Epithelial cell of prostate (primary cell): ENCODE measurements around the gene ADAMTS16.

Source experiments
- DNase-seq: peaks from one replicate; pipeline ENCODE4 v3.0.0-alpha.2; 2011; ENCODE audit warnings: low read depth, low spot score
- H3K27ac ChIP-seq: fragments of 450-650 bp; 2 replicates; pipeline ENCODE4 v1.5.1; 2017; ENCODE audit warnings: mild to moderate bottlenecking

ADAMTS16 gene

DNA sequence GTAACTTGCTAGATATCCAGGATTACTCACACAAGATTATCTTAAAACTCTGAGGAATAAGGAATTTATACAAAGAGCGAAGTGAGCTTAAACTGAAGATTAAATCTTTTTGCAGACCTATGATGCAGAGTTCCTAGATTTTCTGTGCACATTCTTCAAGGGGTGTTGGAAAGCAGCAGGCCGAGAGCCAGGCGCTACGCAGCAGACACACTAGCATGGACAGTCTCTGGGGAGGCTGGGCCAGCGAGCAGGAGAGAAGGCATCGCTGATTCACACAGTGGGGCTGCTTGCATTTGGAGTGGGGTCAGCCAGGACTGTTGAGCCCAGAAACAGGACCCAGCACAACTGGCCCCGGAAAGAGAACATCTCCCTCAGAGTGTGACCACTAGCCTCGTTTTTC lies 136.3 kb downstream of the ADAMTS16 start:
- H3K27ac ChIP-seq: no peak overlapping the region
- no peak for DNase-seq

- no peak for DNase-seq
- no peak overlapping the region for H3K27ac ChIP-seq
These were observed 136.9 kb downstream of the ADAMTS16 start for GRCh38 chr5:5276951-5277517.

DNA sequence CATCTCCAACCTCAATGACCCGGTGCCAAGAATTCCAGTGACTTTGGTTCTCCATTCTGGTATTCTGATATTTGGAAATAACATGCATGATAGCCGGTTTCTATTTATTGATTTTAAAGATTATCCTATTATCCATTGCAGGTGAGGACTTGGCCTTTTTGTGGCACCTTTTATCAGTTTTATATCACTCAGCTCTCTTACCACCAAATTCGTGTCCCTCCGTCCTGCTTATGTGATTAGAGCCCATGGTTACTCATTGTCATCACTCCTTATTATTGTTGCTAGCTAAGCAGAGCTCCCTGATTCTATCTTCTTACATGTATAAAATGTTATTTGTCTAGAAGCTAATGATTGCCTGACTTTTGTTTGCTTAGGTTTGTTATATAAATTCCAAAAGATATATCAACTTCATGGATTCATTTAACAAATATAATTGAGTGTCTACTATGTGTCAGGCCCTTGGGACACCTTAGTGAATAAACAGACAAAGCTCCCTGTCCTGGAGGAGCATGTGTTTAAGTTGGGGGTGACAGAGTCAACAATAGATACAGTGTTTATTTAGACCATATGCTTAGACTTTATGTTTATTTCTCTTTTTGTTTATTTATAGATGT lies 138.2 kb downstream of the ADAMTS16 start:
- no peak overlapping the region for H3K27ac ChIP-seq
- no peak for DNase-seq

GRCh38 chr5:5278815-5279381 lies 138.8 kb downstream of the ADAMTS16 start:
- no peak for DNase-seq

DNA sequence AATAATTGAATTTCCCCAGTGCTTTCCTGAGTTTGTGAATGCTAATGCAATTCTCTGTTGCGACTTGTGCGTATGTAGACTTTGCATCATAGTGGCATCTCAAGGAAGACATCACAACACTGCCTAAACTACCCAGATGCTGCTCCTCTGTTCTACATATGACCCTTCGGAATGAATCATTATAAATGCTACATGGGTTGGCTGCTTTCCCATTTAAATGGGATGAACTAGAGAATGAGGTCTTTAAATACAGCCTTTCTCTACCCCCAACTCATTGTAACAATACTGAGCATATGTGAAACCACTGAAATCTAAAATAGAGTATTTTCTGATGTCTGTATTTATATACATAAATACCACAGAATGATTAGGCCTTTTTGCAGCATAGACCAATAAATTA lies 145.8 kb downstream of the ADAMTS16 start:
- DNase-seq: no peak

More at GRCh38 chr5:5278815-5279381, 138.8 kb downstream of the ADAMTS16 start:
- no peak overlapping the region for H3K27ac ChIP-seq

DNA sequence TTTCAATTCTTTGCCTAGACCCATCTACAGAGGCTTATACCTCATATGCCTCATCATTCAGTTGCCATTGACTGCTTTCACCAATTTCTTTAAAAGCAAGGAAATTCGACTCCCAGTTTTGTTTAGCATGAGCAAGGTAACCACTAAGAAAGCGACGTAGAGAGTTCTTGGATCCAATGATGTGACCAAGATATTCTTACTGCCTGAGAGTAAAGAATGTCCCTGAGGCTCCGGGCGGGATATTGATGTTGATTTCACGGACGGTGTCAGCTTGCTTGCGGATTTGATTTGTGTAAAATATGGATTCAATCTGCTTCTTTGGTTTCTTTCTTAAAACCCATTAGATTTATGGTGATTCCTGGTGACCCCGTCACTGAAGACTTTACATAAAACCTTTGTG lies 147.3 kb downstream of the ADAMTS16 start:
- no peak overlapping the region for H3K27ac ChIP-seq
- DNase-seq: no peak

More for the DNA sequence above, 145.8 kb downstream of the ADAMTS16 start:
- no peak overlapping the region for H3K27ac ChIP-seq

- peak overlapping the region; percentile 50 for H3K27ac ChIP-seq
- peak; percentile 20 for DNase-seq
These were observed 148.1 kb downstream of the ADAMTS16 start for GRCh38 chr5:5288201-5288600.

DNA sequence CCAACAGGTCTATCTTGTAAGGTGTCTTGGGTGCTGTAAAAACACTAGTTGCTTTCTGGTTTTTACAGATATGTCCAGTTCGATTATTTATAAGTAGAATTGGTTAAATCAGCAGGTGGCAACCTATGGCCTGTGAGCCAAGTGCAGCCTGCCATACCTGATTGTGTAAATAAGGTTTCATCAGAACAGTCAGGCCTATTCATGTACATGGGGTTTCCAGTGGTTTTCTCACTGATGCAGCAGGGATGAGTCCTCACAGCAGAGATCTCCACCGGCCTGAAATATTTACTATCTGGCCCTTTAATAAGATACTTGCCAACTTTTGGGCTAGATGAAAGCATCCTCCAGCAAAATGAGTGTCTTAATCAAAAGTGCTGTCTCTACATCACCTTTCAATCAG lies 149.4 kb downstream of the ADAMTS16 start:
- H3K27ac ChIP-seq: no peak overlapping the region
- no peak for DNase-seq

- DNase-seq: no peak
- no peak overlapping the region for H3K27ac ChIP-seq
These were observed 150.7 kb downstream of the ADAMTS16 start for GRCh38 chr5:5290674-5291334.

GRCh38 chr5:5291357-5291756 lies 151.2 kb downstream of the ADAMTS16 start:
- H3K27ac ChIP-seq: no peak overlapping the region
- no peak for DNase-seq

- DNase-seq: no peak
- H3K27ac ChIP-seq: no peak overlapping the region
These were observed 152.9 kb downstream of the ADAMTS16 start for GRCh38 chr5:5293029-5293428.

DNA sequence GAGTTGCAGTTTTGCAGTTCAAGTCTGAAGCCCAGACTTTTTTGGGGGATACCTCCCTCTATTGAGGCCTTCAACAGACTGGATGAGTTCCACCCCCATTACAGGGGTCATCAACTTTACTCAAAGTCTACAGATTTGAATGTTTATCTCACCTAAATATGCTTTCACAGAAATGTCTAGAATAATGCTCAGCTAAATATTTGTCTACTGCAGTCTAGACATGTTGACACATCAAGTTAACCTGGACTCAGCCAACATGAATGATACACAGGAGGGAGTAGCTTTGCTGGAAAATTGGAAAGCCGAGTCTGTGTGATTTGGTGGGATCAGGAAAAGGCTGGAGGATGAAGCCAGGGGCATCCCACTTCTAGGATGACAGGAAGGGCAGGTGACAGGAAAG lies 154.3 kb downstream of the ADAMTS16 start:
- no peak for DNase-seq
- no peak overlapping the region for H3K27ac ChIP-seq

DNA sequence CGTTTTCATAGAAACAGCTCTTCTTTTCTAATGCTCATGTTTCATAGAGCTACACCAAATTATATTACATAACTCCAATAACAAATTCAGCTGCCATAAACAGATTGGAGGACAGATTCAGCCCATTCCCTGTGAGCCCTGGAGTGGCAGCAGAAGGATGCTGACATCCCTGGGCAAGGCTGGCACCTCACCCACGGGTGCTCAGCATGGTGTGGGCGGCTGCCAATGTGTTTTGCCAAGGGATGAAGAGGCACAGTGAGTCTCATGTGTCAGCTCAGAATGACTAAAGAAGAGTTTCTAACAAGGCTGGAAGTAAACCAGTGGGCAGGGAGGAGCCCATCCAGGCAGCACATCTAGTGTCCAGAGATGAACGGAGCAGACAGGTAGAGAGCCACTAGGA lies 155.2 kb downstream of the ADAMTS16 start:
- H3K27ac ChIP-seq: no peak overlapping the region
- DNase-seq: no peak

DNA sequence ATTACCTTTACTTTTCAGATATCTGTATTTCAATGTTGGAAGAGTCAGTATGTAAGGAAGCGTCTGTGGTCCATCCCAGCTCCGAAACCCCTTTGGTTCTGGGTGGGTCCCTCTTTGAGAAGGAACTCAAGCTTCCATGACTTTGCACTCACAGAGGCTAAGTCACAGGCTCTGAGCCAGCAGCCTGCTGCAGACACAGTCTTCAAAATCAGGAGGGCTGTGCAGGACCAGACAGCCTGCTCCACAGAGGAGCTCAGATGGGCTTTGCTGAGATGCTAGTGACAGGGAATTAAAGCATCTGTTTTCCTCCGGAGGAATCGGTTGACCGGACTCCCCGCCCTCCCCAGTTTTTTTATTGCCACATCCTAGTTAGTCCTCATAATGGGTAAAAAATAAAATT lies 155.9 kb downstream of the ADAMTS16 start:
- no peak overlapping the region for H3K27ac ChIP-seq
- DNase-seq: no peak

GRCh38 chr5:5297432-5298067 lies 157.4 kb downstream of the ADAMTS16 start:
- DNase-seq: no peak
- H3K27ac ChIP-seq: no peak overlapping the region

GRCh38 chr5:5298068-5298633 lies 158.0 kb downstream of the ADAMTS16 start:
- DNase-seq: no peak
- no peak overlapping the region for H3K27ac ChIP-seq

DNA sequence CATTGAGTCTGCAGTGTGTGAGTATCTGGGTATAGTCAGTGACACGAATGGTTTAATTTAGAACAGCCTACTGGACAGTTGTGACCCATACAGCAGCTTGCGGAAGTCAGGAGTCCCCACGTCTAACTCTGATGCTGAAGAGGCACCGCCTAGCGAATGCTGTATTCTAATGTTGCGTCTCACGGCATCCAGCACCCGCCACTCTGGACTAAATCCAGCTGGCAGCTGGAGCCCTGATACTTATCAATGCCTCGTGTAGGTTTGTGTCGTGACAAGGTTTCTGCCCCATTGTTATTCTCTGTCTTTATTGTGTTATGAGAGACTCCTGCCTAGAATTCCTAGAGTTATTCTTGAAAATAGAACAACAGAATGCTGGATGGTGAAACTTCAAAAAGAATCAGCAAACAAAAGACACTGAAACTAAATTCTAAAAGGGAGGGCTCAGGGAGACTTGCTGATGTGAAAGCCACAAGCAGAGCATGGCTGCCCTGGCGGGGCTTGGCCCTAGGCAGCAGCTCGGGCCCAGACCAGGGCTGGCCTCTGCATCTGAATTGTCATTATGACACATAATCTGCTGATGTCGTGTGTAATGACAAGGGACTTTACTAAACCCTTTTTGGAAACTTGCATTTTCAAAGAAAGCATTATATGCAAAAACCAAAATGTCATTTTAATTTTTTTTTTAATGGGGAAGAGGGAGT lies 158.9 kb downstream of the ADAMTS16 start:
- no peak for DNase-seq
- no peak overlapping the region for H3K27ac ChIP-seq

DNA sequence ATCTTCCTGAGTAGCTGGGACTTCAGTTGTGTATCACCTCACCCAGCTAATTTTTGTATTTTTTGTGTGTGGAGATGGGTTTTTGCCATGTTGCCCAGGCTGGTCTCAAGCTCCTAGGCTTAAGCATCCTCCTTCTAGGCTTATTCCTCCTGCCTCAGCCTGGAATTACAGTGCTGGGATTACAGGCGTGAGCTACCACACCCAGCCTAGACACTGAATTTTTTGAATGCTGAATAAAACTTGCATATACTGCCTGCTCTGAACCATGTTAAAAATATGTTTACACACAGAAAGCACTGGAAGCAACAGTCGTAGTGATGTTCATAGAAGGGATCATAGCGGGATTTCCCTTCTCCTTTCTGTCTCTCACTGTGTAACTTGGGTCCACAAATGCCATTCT lies 161.0 kb downstream of the ADAMTS16 start:
- no peak for DNase-seq

GRCh38 chr5:5302201-5302600 lies 162.1 kb downstream of the ADAMTS16 start:
- DNase-seq: no peak
- H3K27ac ChIP-seq: no peak overlapping the region

More for the DNA sequence above, 161.0 kb downstream of the ADAMTS16 start:
- no peak overlapping the region for H3K27ac ChIP-seq

DNA sequence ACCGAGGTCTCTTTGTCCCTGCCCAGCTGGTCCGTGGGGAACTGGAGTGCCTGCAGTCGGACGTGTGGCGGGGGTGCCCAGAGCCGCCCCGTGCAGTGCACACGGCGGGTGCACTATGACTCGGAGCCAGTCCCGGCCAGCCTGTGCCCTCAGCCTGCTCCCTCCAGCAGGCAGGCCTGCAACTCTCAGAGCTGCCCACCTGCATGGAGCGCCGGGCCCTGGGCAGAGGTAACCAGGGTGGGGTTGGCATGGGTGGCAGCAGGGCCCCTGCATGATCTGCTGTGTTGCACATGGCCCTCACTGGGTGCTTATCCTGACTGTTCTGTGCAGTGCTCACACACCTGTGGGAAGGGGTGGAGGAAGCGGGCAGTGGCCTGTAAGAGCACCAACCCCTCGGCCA lies 163.1 kb downstream of the ADAMTS16 start:
- no peak for DNase-seq

More for the DNA sequence above, 163.1 kb downstream of the ADAMTS16 start:
- H3K27ac ChIP-seq: no peak overlapping the region
